ENCODE data around the gene DNAI4. TPM values are rescaled to one million over a fixed set of nuclear protein-coding genes. Genes with fewer than 3 reads are reported as not detected.

The DNAI4 gene
- total and polyA plus RNA-seq, 2 of the 8 experiments (the other 6 are each of a cell fraction or from before 2014, with no cell fraction given) = 0.32 to 2.1 TPM

- TF ChIP-seq SP1 (IDR thresholded peaks at IDR 0.05; ENCODE audit: low read depth, low read length) = no peak
- no peak for TF ChIP-seq NRF1 (IDR thresholded peaks at IDR 0.05; ENCODE audit: low read depth, low read length)
- TF ChIP-seq CTCF (IDR thresholded peaks at IDR 0.05; ENCODE audit: control extremely low read depth in 1 of 3, insufficient read depth in 1 of 3, low read depth in 1 of 3, low read length in 3 of 3) = no peak
- no peak for TF ChIP-seq KDM1A (IDR thresholded peaks at IDR 0.05; ENCODE audit: borderline replicate concordance, low read length)
These were observed 136.3 kb downstream of the DNAI4 start (continued) for GRCh38 chr1:66788231-66788939.

Measured in H1 (cell line).